AG10803 (cell line): Measurements from ENCODE around the gene SMOC2.

Experiments used
- DNase-seq: peaks from one replicate; pipeline ENCODE4 v3.0.0; 2010; ENCODE audit warnings: low read depth
- H3K4me3 ChIP-seq: 2 replicates; pipeline ENCODE4 v1.5.1; 2011; ENCODE audit warnings: mild to moderate bottlenecking, low read length, control low read depth
- CTCF ChIP-seq: conservative IDR thresholded peaks from 2 replicates; pipeline ENCODE4 v1.5.1; 2011; ENCODE audit warnings: mild to moderate bottlenecking, low read length, control low read depth, inconsistent platforms

SMOC2 gene

GRCh38 chr6:168464546-168464945 lies 23.6 kb downstream of the SMOC2 start:
- no peak for DNase-seq
- no peak overlapping the region for H3K4me3 ChIP-seq
- TF ChIP-seq CTCF = no peak

DNA sequence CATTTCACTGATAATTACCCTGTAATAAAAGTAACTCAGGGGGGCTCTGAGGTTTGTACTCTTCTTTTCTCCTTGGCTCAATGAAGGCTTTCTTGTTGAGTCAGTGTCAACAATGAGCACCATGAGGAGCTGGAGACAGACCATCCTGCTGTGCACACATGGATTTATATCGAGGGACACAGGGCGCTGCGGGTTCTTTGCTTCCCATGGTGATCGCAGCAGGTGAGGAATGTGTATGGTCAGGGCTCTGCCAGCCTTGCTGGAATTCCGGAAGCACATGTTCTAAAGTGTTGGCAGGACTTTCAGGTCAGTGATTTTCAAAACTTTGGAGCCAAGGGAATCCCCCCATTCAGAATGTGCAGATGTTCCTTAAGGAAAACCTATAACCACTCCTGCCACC lies 27.1 kb downstream of the SMOC2 start:
- TF ChIP-seq CTCF = no peak

GRCh38 chr6:168469521-168469920 lies 28.5 kb downstream of the SMOC2 start:
- no peak overlapping the region for H3K4me3 ChIP-seq
- no peak for DNase-seq
- TF ChIP-seq CTCF = no peak

More for the DNA sequence above, 27.1 kb downstream of the SMOC2 start:
- no peak for DNase-seq
- H3K4me3 ChIP-seq = no peak overlapping the region

- DNase-seq = no peak
- no peak overlapping the region for H3K4me3 ChIP-seq
- TF ChIP-seq CTCF = no peak
These were observed 28.9 kb downstream of the SMOC2 start for GRCh38 chr6:168469926-168470325.

GRCh38 chr6:168472363-168472762 lies 31.4 kb downstream of the SMOC2 start:
- H3K4me3 ChIP-seq = no peak overlapping the region
- no peak for TF ChIP-seq CTCF
- DNase-seq = no peak

DNA sequence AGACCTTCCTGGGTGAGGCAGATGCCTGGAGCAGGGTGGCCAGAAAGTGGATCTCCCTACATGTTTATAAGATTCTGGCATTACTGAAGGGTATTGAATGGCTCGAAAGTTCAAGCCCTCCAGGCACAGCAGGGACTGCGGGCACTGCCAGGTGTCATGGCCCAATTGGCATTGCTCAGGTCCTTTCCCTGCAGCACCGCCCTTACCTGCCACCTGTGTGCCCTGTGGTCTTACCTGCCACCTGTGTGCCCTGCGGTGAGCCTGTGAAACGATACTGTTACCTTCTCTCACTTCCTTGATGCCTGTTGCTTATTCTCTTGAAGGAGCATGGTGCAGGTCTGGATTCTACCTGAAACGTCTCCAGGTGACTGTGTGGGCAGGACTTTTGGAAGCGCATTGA lies 32.2 kb downstream of the SMOC2 start:
- TF ChIP-seq CTCF = no peak
- DNase-seq = no peak
- H3K4me3 ChIP-seq = no peak overlapping the region

DNA sequence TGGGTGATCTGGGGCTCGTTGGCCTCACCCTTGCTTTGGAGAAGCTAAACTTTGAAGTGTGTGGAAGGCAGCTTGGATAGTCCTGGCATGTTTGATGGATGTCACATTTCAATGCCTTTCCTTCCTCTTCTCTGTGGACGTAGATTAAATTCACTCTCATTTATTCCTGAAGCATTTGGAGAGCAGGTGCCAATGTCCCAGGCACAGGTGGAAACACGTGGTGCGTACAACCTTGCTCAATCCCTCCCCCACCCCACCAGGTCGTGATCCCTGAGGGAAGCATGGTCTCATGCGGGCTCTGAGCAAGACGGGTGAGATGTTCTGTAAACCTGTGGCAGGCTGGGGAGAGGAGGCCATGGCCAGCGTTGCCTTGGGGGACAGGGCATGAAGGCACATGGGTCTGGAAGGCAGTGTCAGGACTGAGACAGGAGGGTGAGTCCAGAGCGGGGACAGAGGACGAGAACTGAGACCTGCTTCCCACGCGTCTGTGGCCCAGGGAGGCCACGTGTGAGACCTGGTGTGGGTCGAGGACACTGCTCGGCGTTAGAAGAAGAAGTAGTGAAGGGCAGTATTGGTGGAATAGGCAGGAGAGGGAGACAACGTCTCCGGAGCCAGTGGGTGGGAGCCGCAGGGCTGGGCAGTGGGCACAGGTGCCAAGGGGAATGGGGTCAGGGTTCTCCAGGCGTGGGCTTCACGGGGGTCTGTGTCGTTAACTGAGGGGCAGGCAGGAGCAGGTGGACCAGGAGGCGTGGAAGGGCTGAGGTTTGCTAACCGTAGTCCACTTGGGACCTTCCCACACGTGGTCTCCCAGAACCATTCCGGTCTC lies 34.4 kb downstream of the SMOC2 start:
- no peak for TF ChIP-seq CTCF
- H3K4me3 ChIP-seq = no peak overlapping the region
- no peak for DNase-seq
